ENCODE data around the gene COMT.

- TF ChIP-seq EZH2 (IDR thresholded peaks at IDR 0.05) (no peak), CTCF (IDR thresholded peaks at IDR 0.05) (no peak)
Observed at GRCh38 chr22:19982991-19983578, 41.5 kb downstream of the COMT start.
